SK-N-MC (cell line): ENCODE data around the gene YJU2.
"Not testable (repeated sequence)": the region's sequence is repeated elsewhere in the genome, so short reads cannot be mapped to it uniquely, and the experiment has no call there.

Experiments
- DNase-seq: peaks from one replicate; pipeline ENCODE4 v3.0.0-alpha.2; 2011; ENCODE audit warnings: low read depth, low spot score
- H3K27ac ChIP-seq: fragments of 200-600 bp; sonication (generic); 2 replicates; pipeline ENCODE4 v1.5.1; 2016; ENCODE audit warnings: mixed run types
- H3K36me3 ChIP-seq: fragments of 200-600 bp; sonication (generic); 2 replicates; pipeline ENCODE4 v1.6.1; 2017; ENCODE audit warnings: antibody characterized with exemption, low read length, mixed read lengths; ENCODE audit not compliant: insufficient read depth
- H3K4me3 ChIP-seq: fragments of 200-600 bp; sonication (generic); 2 replicates; pipeline ENCODE4 v1.5.1; 2016
- H3K9ac ChIP-seq: fragments of 200-600 bp; sonication (generic); 2 replicates; pipeline ENCODE4 v1.8.0; 2017; ENCODE audit warnings: mixed run types, mixed read lengths; ENCODE audit not compliant: insufficient read length
- H3K9me3 ChIP-seq: fragments of 200-600 bp; sonication (generic); 2 replicates; pipeline ENCODE4 v1.6.1; 2017; ENCODE audit warnings: low read depth, mild to moderate bottlenecking, antibody characterized with exemption, low read length, moderate library complexity, mixed read lengths
- EZH2 ChIP-seq: fragments of 200-600 bp; sonication (generic); IDR thresholded peaks from one replicate; pipeline ENCODE4 v1.6.1; 2017; ENCODE audit warnings: antibody characterized with exemption
- FOXP2 ChIP-seq: optimal IDR thresholded peaks from 2 replicates; pipeline ENCODE3; 2011; ENCODE audit warnings: mild to moderate bottlenecking, moderate library complexity; ENCODE audit not compliant: insufficient read depth; ENCODE audit errors: extremely low read length, control extremely low read depth
- POLR2AphosphoS5 ChIP-seq: IDR thresholded peaks from 2 replicates; pipeline ENCODE4 v1.6.1; 2012; ENCODE audit warnings: mild to moderate bottlenecking, low read depth, low read length, borderline replicate concordance

The YJU2 gene

DNA sequence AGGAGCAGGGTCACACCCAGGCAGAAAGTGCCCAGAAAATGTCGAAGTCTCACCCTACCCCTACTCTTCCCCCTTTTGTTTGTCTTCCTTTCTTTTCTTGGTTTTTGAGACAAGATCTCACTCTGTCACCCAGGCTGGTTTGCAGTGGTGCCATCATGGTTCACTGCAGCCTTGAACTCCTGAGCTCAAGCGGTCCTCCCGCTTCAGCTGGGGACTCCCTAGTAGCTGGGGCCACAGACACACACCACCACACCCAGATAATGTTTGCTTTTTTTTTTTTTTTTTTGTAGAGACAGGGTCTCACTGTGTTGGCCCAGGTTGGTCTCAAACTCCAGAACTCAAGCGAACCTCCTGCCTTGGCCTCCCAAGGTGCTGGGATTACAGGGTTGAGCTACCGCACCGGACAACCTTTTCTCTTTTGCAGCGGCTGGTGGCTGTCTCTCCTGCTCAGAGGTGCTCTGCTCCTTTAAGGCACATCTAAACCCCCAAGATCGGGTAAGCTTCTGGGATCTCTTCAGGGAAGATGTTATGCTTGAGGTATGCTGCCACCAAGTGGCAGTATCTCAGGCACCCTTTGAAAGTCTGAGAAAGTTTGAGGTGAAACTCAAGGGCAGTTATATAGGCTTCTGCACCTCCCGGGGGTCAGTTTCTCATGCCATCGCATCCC, 39.9 kb upstream of the YJU2 start:
- Histone ChIP-seq H3K36me3 (no peaks in the 10 kb centered on the region), H3K4me3 (no peak overlapping the region), H3K9ac (no peak overlapping the region), H3K27ac (no peak overlapping the region), H3K9me3 (no peaks in the 10 kb centered on the region)
- DNase-seq: no peak
- TF ChIP-seq POLR2AphosphoS5 (no peak), EZH2 (no peak), FOXP2 (no peak)

- no peak overlapping the region for H3K9ac ChIP-seq
- no peaks in the 10 kb centered on the region for H3K9me3 ChIP-seq
- no peak for DNase-seq
- TF ChIP-seq EZH2 (no peak), FOXP2 (no peak), POLR2AphosphoS5 (no peak)
- no peak overlapping the region for H3K27ac ChIP-seq
- no peak overlapping the region for H3K4me3 ChIP-seq
- no peaks in the 10 kb centered on the region for H3K36me3 ChIP-seq
Measured at GRCh38 chr19:4208385-4209094, 38.3 kb upstream of the YJU2 start.

DNA sequence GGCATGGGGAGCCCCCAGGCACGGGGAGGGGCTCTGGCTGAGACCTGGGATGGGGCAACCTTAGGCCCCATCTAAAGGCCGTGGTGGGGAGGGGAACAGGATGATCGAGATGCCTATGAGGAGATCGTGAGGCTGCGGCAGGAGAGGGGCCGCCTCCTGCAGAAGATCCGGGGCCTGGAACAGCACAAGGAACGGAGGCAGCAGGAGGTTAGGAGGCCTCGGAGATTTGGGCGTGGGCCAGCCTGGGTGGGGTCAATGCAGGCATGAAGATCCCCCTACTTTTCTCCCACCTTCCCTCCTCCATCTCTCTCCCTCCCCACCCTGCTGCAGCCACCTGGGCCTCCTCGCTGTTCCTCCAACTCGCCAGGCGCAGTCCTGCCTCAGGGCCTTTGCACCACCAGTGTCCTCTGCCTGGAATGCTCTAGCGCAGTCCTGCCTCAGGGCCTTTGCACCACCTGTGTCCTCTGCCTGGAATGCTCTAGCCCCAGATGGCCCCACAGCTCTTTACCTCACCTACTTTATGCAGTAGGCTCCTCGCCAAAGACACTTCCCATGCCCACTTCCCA, 36.6 kb upstream of the YJU2 start:
- DNase-seq: no peak
- no peaks in the 10 kb centered on the region for H3K36me3 ChIP-seq
- H3K27ac ChIP-seq: no peak overlapping the region
- no peaks in the 10 kb centered on the region for H3K9me3 ChIP-seq
- H3K4me3 ChIP-seq: no peak overlapping the region
- H3K9ac ChIP-seq: no peak overlapping the region
- TF ChIP-seq EZH2 (no peak), POLR2AphosphoS5 (no peak), FOXP2 (no peak)

DNA sequence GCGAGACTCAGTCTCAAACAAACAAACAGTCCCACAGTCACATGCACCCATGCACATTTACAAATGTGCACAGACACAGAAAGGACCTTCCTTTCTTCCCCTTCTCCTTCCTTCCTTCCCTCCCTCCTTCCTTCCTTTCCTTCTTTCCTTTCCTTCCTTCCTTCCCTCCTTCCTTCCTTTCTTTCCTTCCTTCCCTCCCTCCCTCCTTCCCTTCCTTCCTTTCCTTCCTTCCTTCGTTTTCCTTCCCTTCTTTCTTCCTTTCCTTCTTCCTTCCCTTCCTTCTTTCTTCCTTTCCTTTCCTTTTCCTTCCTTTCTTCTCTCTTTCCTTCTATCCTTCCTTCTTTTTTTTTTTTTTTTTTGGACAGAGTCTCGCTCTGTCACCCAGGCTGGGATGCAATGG, 33.8 kb upstream of the YJU2 start:
- TF ChIP-seq FOXP2 (no peak), EZH2 (no peak), POLR2AphosphoS5 (no peak)
- H3K27ac ChIP-seq: no peak overlapping the region
- no peaks in the 10 kb centered on the region for H3K9me3 ChIP-seq
- no peak overlapping the region for H3K4me3 ChIP-seq
- H3K36me3 ChIP-seq: no peaks in the 10 kb centered on the region
- DNase-seq: no peak
- H3K9ac ChIP-seq: no peak overlapping the region

DNA sequence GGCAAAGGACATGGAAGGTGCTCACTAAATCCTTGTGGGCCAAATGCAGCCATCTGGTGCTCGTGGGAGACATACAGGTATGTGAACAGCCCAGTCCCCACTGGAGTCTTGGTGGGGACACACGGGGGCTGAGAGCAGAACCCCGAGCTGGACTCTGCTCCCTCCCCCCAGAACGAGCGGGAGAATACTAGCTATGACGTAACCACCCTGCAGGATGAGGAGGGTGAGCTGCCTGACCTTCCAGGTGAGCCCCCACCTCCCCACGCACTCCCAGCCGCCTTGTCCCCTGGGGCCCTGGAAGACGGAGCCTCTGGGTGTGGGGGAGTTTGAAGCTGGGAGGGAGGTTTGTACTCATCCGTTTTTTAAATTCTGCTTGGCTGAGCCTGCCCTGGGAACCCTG, 31.1 kb upstream of the YJU2 start:
- no peaks in the 10 kb centered on the region for H3K9me3 ChIP-seq
- H3K27ac ChIP-seq: no peak overlapping the region
- TF ChIP-seq EZH2: no peak
- no peak for TF ChIP-seq POLR2AphosphoS5
- no peak for TF ChIP-seq FOXP2
- no peak for DNase-seq
- H3K36me3 ChIP-seq: no peaks in the 10 kb centered on the region
- H3K4me3 ChIP-seq: no peak overlapping the region
- no peak overlapping the region for H3K9ac ChIP-seq

- no peak overlapping the region for H3K9ac ChIP-seq
- H3K9me3 ChIP-seq: no peaks in the 10 kb centered on the region
- no peak for TF ChIP-seq POLR2AphosphoS5
- no peak for TF ChIP-seq FOXP2
- no peak for TF ChIP-seq EZH2
- H3K27ac ChIP-seq: no peak overlapping the region
- H3K4me3 ChIP-seq: no peak overlapping the region
- no peak for DNase-seq
- H3K36me3 ChIP-seq: no peaks in the 10 kb centered on the region
Measured at GRCh38 chr19:4216846-4217245, 30.0 kb upstream of the YJU2 start.

DNA sequence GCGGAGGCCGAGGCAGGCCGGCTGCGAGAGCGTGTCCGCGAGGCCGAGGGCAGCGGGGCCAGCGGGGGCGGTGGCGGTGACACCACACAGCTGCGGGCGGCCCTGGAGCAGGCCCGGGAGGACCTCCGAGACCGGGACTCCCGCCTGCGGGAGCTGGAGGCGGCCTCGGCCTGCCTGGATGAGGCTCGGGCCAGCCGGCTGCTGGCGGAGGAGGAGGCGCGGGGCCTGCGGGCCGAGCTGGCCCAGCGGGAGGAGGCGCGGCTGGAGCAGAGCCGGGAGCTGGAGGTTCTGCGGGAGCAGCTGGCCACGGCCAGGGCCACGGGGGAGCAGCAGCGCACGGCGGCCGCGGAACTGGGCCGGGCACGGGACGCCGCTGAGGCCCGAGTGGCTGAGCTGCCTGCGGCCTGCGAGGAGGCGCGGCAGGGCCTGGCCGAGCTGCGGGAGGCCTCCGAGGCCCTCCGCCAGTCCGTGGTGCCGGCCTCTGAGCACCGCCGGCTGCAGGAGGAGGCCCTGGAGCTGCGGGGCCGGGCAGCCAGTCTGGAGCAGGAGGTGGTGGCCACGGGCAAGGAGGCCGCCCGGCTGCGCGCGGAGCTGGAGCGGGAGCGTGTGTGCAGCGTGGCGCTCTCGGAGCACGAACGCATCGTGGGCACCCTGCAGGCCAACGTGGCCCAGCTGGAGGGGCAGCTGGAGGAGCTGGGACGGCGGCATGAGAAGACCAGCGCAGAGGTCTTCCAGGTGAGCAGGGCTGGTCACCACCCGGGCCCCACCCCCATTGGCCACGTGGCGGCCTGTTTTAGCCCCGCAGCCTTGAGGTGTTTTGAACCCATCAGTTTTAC, 29.2 kb upstream of the YJU2 start:
- DNase-seq: no peak
- Histone ChIP-seq H3K4me3 (no peak overlapping the region), H3K36me3 (no peaks in the 10 kb centered on the region), H3K9ac (no peak overlapping the region), H3K27ac (no peak overlapping the region), H3K9me3 (no peaks in the 10 kb centered on the region)
- no peak for TF ChIP-seq EZH2
- TF ChIP-seq POLR2AphosphoS5: no peak
- no peak for TF ChIP-seq FOXP2

GRCh38 chr19:4218523-4218922, 28.4 kb upstream of the YJU2 start:
- H3K9ac ChIP-seq, DNase-seq, H3K36me3 ChIP-seq, H3K4me3 ChIP-seq, H3K9me3 ChIP-seq, H3K27ac ChIP-seq: not testable (repeated sequence)
